K562 (cell line): ENCODE measurements around the gene RNF11. TPM values are rescaled to one million over a fixed set of nuclear protein-coding genes. Genes with fewer than 3 reads are reported as not detected.
A peak's percentile ranks its signal among the peaks of the same experiment; 100 is the strongest.

Experiments used
- ATAC-seq: fragments of 200-7000 bp; cut with Tn5 transposase; 3 replicates; pipeline ENCODE4 v1.9.1; 2020; ENCODE audit warnings: moderate library complexity
- BruUV-seq: library from RNA; stranded (reverse); fragments of 400-500 nt; replicated peaks from 2 replicates; lab custom pipeline; 2021; lab: Mats Ljungman, UMichigan
- CTCF ChIA-PET: fragments of 300-600 bp; formaldehyde crosslinking; extraction: SDS; loops from one replicate; lab custom pipeline; 2021; ENCODE audit warnings: low intra/inter-chr PET ratio; lab: Yijun Ruan, JAX
- POLR2A ChIA-PET: fragments of 300-600, 350-650 bp; sonication (Branson Sonifier 250); formaldehyde crosslinking; extraction: SDS; loops from one replicate; lab custom pipeline; 2021; ENCODE audit warnings: antibody characterized with exemption, inconsistent platforms; lab: Yijun Ruan, JAX
- DNase-seq, 4 experiments: peaks; one replicate each; pipeline versions ENCODE4 v3.0.0 to v3.0.0-alpha.2; 2011 to 2018; ENCODE audit warnings: low spot score in 3 of 4, mixed read lengths in 3 of 4; ENCODE audit errors: extremely low read depth in 1 of 4
- FAIRE-seq: peaks from 2 replicates; lab custom pipeline; 2011; peaks lifted over from hg19 to GRCh38; lab: Jason Lieb, UNC
- H2AFZ ChIP-seq: 2 replicates; pipeline ENCODE4 v1.6.0; 2011; ENCODE audit warnings: low read depth, low read length, control low read depth, inconsistent platforms
- H3K27ac ChIP-seq: fragments of 200-600 bp; 3 replicates; pipeline ENCODE4 v1.8.0; 2011; ENCODE audit warnings: low read depth, mild to moderate bottlenecking, control low read depth, inconsistent platforms, low read length, moderate library complexity, mixed read lengths; ENCODE audit errors: extremely low read depth
- H3K27me3 ChIP-seq, 2 experiments: fragments of 300-600 bp in 1 of 2; 2 replicates in 1 of 2; 3 replicates in 1 of 2; pipeline versions ENCODE4 v1.6.0 to v1.8.0; 2011; ENCODE audit warnings: inconsistent platforms in 2 of 2, low read length in 2 of 2, mild to moderate bottlenecking in 1 of 2, mixed read lengths in 1 of 2, moderate library complexity in 1 of 2; ENCODE audit not compliant: control insufficient read depth in 2 of 2, insufficient read depth in 2 of 2
- H3K36me3 ChIP-seq: fragments of 300-600 bp; 3 replicates; pipeline ENCODE4 v1.8.0; 2011; ENCODE audit warnings: mild to moderate bottlenecking, low read length, inconsistent platforms; ENCODE audit not compliant: control insufficient read depth, insufficient read depth
- H3K4me1 ChIP-seq, 2 experiments: fragments of 200-600 bp in 1 of 2; replicated peaks in 1 of 2; 2 replicates in 1 of 2; 3 replicates in 1 of 2; pipeline versions ENCODE4 v1.5.1 to v1.8.0; 2011; ENCODE audit warnings: inconsistent platforms in 2 of 2, low read length in 2 of 2, mild to moderate bottlenecking in 1 of 2, mixed read lengths in 1 of 2, moderate library complexity in 1 of 2; ENCODE audit not compliant: control insufficient read depth in 2 of 2, insufficient read depth in 2 of 2
- H3K4me2 ChIP-seq: 2 replicates; pipeline ENCODE4 v1.6.1; 2011; ENCODE audit warnings: low read length, control low read depth, inconsistent platforms, mixed read lengths; ENCODE audit not compliant: insufficient read depth
- H3K4me3 ChIP-seq: fragments of 200-600 bp; sonication (generic), shearing (Covaris generic); 2 replicates; pipeline ENCODE4 v1.5.1; 2016; ENCODE audit warnings: control low read depth, inconsistent platforms
- H3K79me2 ChIP-seq: fragments of 200-600 bp; 3 replicates; pipeline ENCODE4 v1.8.0; 2011; ENCODE audit warnings: low read length, inconsistent platforms; ENCODE audit not compliant: control insufficient read depth, insufficient read depth
- H3K9ac ChIP-seq, 2 experiments: 2 replicates each; pipeline versions ENCODE4 v1.6.0 to v1.6.1; 2011; ENCODE audit warnings: low read depth in 2 of 2, low read length in 2 of 2, control low read depth in 1 of 2, inconsistent platforms in 1 of 2, mild to moderate bottlenecking in 1 of 2, mixed read lengths in 1 of 2; ENCODE audit not compliant: insufficient read depth in 1 of 2
- H3K9me1 ChIP-seq: one replicate; pipeline ENCODE4 v1.6.0; 2011; ENCODE audit warnings: inconsistent platforms, mild to moderate bottlenecking, low read length, moderate library complexity; ENCODE audit not compliant: control insufficient read depth, insufficient read depth
- H3K9me3 ChIP-seq: replicated peaks from 2 replicates; pipeline ENCODE4 v1.5.1; 2011; ENCODE audit warnings: low read depth, low read length, inconsistent platforms; ENCODE audit not compliant: control insufficient read depth, insufficient read depth
- H4K20me1 ChIP-seq: replicated peaks from 2 replicates; pipeline ENCODE4 v1.6.1; 2011; ENCODE audit warnings: low read length, inconsistent platforms, mixed read lengths; ENCODE audit not compliant: control insufficient read depth, insufficient read depth
- C11orf30 ChIP-seq: fragments of 450-650 bp; IDR thresholded peaks from 2 replicates; pipeline ENCODE4 v1.6.1; 2016; ENCODE audit warnings: low read depth, mild to moderate bottlenecking
- HNRNPUL1 ChIP-seq: fragments of 200-400 bp; formaldehyde crosslinking; IDR thresholded peaks from 2 replicates; pipeline ENCODE4 v1.6.1; 2017; ENCODE audit warnings: low read length
- KLF16 ChIP-seq: IDR thresholded peaks from 2 replicates; pipeline ENCODE4 v1.6.1; 2016; ENCODE audit warnings: antibody characterized with exemption
- MAFF ChIP-seq: IDR thresholded peaks from 2 replicates; pipeline ENCODE4 v1.6.1; 2012; ENCODE audit warnings: low read length, improper control_type of control experiment
- MAFG ChIP-seq: fragments of 450-650 bp; conservative IDR thresholded peaks from 2 replicates; pipeline ENCODE4 v1.6.1; 2016; ENCODE audit warnings: missing genetic modification characterization, missing compliant biosample characterization
- MAFK ChIP-seq: IDR thresholded peaks from 2 replicates; pipeline ENCODE4 v1.6.1; 2011; ENCODE audit warnings: low read length, improper control_type of control experiment
- NCOA1 ChIP-seq: fragments of 450-650 bp; IDR thresholded peaks from 2 replicates; pipeline ENCODE4 v1.6.1; 2016; ENCODE audit warnings: low read depth
- NCOR1 ChIP-seq: fragments of 450-650 bp; IDR thresholded peaks from 2 replicates; pipeline ENCODE4 v1.6.1; 2016; ENCODE audit warnings: mild to moderate bottlenecking, moderate library complexity
- RBFOX2 ChIP-seq: fragments of 200-400 bp; formaldehyde crosslinking; IDR thresholded peaks from 2 replicates; pipeline ENCODE4 v1.6.1; 2017; ENCODE audit warnings: low read depth, mild to moderate bottlenecking, low read length, moderate library complexity
- SMARCB1 ChIP-seq: IDR thresholded peaks from 2 replicates; pipeline ENCODE4 v1.6.1; 2011; ENCODE audit warnings: improper control_type of control experiment, low read depth; ENCODE audit not compliant: insufficient read length
- SOX6 ChIP-seq: fragments of 450-650 bp; IDR thresholded peaks from 2 replicates; pipeline ENCODE4 v1.6.1; 2014; ENCODE audit warnings: mild to moderate bottlenecking
- ZBTB26 ChIP-seq: fragments of 450-650 bp; formaldehyde crosslinking; IDR thresholded peaks from 2 replicates; pipeline ENCODE4 v1.4.0; 2022; ENCODE audit warnings: missing genetic modification characterization
- ZNF239 ChIP-seq: fragments of 250-450 bp; sonication (Bioruptor Pico); IDR thresholded peaks from 2 replicates; pipeline ENCODE4 v1.4.0; 2020; ENCODE audit warnings: mild to moderate bottlenecking
- ZNF316 ChIP-seq: fragments of 450-650 bp; IDR thresholded peaks from 2 replicates; pipeline ENCODE4 v1.6.1; 2016
- ZNF76 ChIP-seq: fragments of 250-450 bp; sonication (Bioruptor Pico); IDR thresholded peaks from 2 replicates; pipeline ENCODE4 v1.4.0; 2020; ENCODE audit warnings: mild to moderate bottlenecking, moderate library complexity, borderline replicate concordance
- in situ Hi-C: fragments of 300-500 bp; cut with MboI; formaldehyde crosslinking; loops from 4 replicates; pipeline ENCODE4 v1.15.0; 2018; ENCODE audit warnings: inconsistent platforms, mixed read lengths
- intact Hi-C: fragments of 100-400 bp; cut with micrococcal nuclease; formaldehyde crosslinking; loops from 2 replicates; pipeline ENCODE4 v1.14.2; 2022
- polyA plus RNA-seq, 8 experiments: library from polyadenylated mRNA; depleted of rRNA in 4 of 8; stranded (reverse) in 5 of 8; unstranded in 3 of 8; fragments of >200 nt; fragmentation: Nextera tagmentation in 2 of 8; fragmentation: Illumina TruSeq in 1 of 8; extraction: Ambion mirVana in 2 of 8; extraction: Trizol in 1 of 8; gene quantifications; 2 replicates each; pipeline versions ENCODE4 v1.2.1 to v1.2.3, GENCODE V29; 2011 to 2014; ENCODE audit warnings: inconsistent platforms in 1 of 8, missing spikeins in 1 of 8
- total RNA-seq, 7 experiments: library from RNA; depleted of rRNA in 6 of 7; stranded (reverse); fragments of >200 nt in 6 of 7; fragmentation: Illumina TruSeq in 2 of 7; extraction: Trizol in 2 of 7; gene quantifications; 2 replicates each; pipeline versions ENCODE4 v1.2.1 to v1.2.3, GENCODE V29; 2011 to 2021; ENCODE audit warnings: low replicate concordance in 1 of 7

The RNF11 gene
- total and polyA plus RNA-seq, 9 of the 15 experiments (the other 6 are each of a cell fraction or from before 2014, with no cell fraction given), result 5.7 to 34.3 (median 23.1) TPM

- no peak for TF ChIP-seq ZBTB26 (CRISPR knock-in tag)
- no peak for TF ChIP-seq NCOR1
- peak; percentile 62; the same call in 1 of the 2 replicates for TF ChIP-seq KLF16
- no peak for TF ChIP-seq HNRNPUL1
- TF ChIP-seq SOX6, result no peak
Observed at GRCh38 chr1:51192213-51192843, 43.7 kb upstream of the RNF11 start (continued).

GRCh38 chr1:51193564-51193963, 42.5 kb upstream of the RNF11 start:
- no peak overlapping the region for H3K4me2 ChIP-seq
- FAIRE-seq (no peak), DNase-seq (no peak), ATAC-seq (no peak)
- no peak overlapping the region for H3K4me3 ChIP-seq
- no TSS peak for BruUV-seq
- H3K36me3 ChIP-seq, result no peaks in the 10 kb centered on the region
- POLR2A ChIA-PET, result interaction anchor here (0.6 to 0.8 kb wide), 3 partner anchors 15 to 687 kb away, joined by 3 read pairs; partner anchors contain the start of gene RNF11
- H3K27me3 ChIP-seq, result no peaks in the 10 kb centered on the region
- peaks cover 0 to 3% of the 10 kb centered on the region in 2 experiments; a peak in 1 of 5 replicates for H3K4me1 ChIP-seq
- in situ Hi-C loops (loop anchor here (5.0 to 10.0 kb wide), 2 partner anchors 421 to 819 kb away; no protein-coding TSS in a partner anchor), intact Hi-C loops (loop anchor here (2.0 kb wide), 1 partner anchor 103 kb away; no protein-coding TSS in a partner anchor)
- H4K20me1 ChIP-seq, result no peaks in the 10 kb centered on the region
- CTCF ChIA-PET, result interaction anchor here (1.3 kb wide), 1 partner anchor 826 kb away, joined by 8 read pairs; no protein-coding TSS in a partner anchor
- no peaks in the 10 kb centered on the region for H3K79me2 ChIP-seq
- H3K9me1 ChIP-seq, result no peaks in the 10 kb centered on the region
- no peak overlapping the region for H2AFZ ChIP-seq
- TF ChIP-seq C11orf30 (peak; percentile 89), ZNF76 (CRISPR knock-in tag) (no peak), MAFK (peak; percentile 90), SMARCB1 (no peak), MAFF (peak; percentile 92), RBFOX2 (no peak), MAFG (tag) (peak; percentile 90), ZNF316 (peak; percentile 96), ZNF239 (no peak), NCOA1 (no peak)
- H3K9me3 ChIP-seq, result no peaks in the 10 kb centered on the region
- H3K9ac ChIP-seq, result no peak overlapping the region
- no peak overlapping the region for H3K27ac ChIP-seq
